GM18517 (cell line): ENCODE measurements around the gene PDPN.

Source experiments
- ATAC-seq: cut with Tn5 transposase; IDR thresholded peaks from one replicate; pipeline ENCODE4 v1.9.1; 2021; ENCODE audit warnings: mild to moderate bottlenecking, moderate library complexity; ENCODE audit not compliant: unreplicated experiment

PDPN gene

GRCh38 chr1:13576926-13577325 is 6.7 kb upstream of the PDPN start:
- no peak for ATAC-seq

GRCh38 chr1:13577846-13578245 is 5.8 kb upstream of the PDPN start:
- no peak for ATAC-seq

GRCh38 chr1:13581446-13581845 is 2.2 kb upstream of the PDPN start:
- no peak for ATAC-seq

GRCh38 chr1:13582713-13583443 is 754 bp upstream of the PDPN start:
- no peak for ATAC-seq

- no peak for ATAC-seq
Observed at GRCh38 chr1:13583966-13584791, 547 bp downstream of the PDPN start.

GRCh38 chr1:13584876-13585611 is 1.4 kb downstream of the PDPN start:
- ATAC-seq = no peak

- ATAC-seq = no peak
Observed at GRCh38 chr1:13585612-13585991, 2.0 kb downstream of the PDPN start.

- ATAC-seq = no peak
Observed at GRCh38 chr1:13586001-13586400, 2.4 kb downstream of the PDPN start.

- ATAC-seq = no peak
Observed at GRCh38 chr1:13587256-13588030, 3.8 kb downstream of the PDPN start.

- ATAC-seq = no peak
Observed at GRCh38 chr1:13588946-13589796, 5.5 kb downstream of the PDPN start.

- no peak for ATAC-seq
Observed at GRCh38 chr1:13590486-13590885, 6.9 kb downstream of the PDPN start.

GRCh38 chr1:13593511-13594131 is 10.0 kb downstream of the PDPN start:
- ATAC-seq = no peak

GRCh38 chr1:13595411-13595810 is 11.8 kb downstream of the PDPN start:
- no peak for ATAC-seq

- ATAC-seq = no peak
Observed at GRCh38 chr1:13597166-13597565, 13.5 kb downstream of the PDPN start.

- no peak for ATAC-seq
Observed at GRCh38 chr1:13600762-13601453, 17.3 kb downstream of the PDPN start.

- no peak for ATAC-seq
Observed at GRCh38 chr1:13604176-13604575, 20.5 kb downstream of the PDPN start.

GRCh38 chr1:13604721-13605120 is 21.1 kb downstream of the PDPN start:
- ATAC-seq = no peak

GRCh38 chr1:13605159-13605558 is 21.5 kb downstream of the PDPN start:
- ATAC-seq = no peak

GRCh38 chr1:13607002-13607401 is 23.4 kb downstream of the PDPN start:
- ATAC-seq = no peak
